GM10847 (cell line): ENCODE measurements around the gene FMNL2.

ENCODE experiments used
- POLR2A ChIP-seq: IDR thresholded peaks from 2 replicates; pipeline ENCODE4 v1.6.1; 2011; ENCODE audit not compliant: insufficient read length; ENCODE audit errors: extremely low read depth

FMNL2 gene

DNA sequence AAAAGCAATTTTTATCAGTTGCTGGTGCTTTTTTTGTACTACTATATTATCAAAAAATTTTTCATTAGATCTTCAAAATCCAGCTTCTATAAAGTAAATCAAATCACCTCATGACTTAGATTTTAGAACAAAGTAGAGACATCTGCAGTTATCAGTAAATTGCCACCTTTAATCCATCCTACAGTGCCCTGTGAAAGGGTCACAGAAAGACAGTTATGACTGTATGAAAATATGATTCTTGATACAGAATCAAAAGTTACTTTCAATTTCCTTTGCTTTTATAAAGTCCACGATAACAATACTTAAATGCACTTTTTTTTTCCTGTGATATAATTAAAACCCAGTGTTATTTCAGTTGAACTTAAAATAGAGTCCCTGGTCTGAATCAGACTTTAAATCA, 320.9 kb downstream of the FMNL2 start:
- TF ChIP-seq POLR2A, result no peak

DNA sequence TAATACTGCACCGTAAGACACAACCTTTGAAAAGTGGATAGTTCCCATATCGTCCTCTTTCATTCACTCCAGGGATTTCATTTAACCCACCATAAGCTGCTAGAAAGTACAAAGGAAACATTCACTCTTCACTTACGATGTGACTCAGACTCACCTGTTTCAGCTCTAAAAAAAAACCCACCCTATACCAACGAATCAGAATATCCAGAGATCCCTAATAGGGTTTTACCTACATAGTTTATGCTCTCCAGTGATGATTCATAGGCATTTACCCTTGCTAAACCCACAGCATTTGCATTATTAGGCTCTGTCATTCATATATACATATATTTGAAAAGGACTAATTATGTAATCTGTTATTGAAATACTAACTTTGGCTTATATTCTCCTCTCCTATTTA, 322.1 kb downstream of the FMNL2 start:
- TF ChIP-seq POLR2A, result no peak

DNA sequence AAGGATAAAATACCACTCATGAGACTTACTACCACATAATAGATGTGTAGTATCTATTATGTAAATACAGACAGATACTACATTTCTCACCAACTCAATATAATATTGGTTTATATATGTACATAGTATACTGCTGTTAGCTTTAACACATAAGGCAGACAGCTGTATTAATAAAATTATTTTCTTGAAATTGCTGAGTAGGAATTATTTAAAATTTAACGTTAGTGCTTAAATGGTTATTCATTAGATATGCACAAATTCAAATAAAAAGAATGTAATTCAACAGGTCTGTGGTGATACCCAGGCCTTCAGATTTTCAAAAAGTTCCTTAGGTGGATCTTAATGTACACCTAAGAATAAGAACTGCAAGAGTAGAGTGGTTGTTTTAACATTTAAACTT, 323.2 kb downstream of the FMNL2 start:
- TF ChIP-seq POLR2A, result no peak

DNA sequence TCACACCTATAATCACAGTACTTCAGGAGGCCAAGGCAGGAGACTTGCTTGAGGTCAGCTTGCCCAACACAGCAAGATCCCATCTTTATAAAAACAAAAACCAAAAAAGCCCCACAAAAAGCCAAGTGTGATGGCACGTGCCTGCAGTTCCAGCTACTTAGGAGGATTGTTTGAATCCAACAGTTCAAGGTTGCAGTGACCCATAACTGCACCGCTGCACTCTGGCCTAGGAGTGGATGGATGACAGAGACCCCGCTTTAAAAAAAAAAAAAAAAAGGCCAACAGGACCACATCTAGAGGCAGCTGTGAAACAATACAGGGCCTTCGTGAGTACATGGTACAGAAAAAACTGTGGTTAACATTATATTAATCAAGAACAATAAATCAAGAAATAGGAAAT, 326.1 kb downstream of the FMNL2 start:
- TF ChIP-seq POLR2A, result no peak

DNA sequence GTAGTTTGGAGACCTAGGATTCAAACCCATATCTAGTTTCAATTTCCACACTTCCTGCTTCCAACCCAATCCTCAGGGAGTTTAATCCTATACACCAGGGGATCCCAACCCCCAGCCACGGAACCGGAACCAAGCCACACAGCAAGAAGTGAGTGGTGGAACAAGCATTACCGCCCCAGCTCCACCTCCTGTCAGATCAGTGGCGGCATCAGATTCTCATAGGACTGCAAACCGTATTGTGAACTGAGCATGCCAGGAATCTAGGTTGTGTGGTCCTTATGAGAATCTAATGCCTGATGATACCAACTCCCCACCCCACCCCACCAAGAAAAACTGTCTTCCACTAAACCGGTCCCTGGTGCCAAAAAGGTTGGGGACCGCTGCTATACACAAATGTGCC, 329.8 kb downstream of the FMNL2 start:
- no peak for TF ChIP-seq POLR2A

DNA sequence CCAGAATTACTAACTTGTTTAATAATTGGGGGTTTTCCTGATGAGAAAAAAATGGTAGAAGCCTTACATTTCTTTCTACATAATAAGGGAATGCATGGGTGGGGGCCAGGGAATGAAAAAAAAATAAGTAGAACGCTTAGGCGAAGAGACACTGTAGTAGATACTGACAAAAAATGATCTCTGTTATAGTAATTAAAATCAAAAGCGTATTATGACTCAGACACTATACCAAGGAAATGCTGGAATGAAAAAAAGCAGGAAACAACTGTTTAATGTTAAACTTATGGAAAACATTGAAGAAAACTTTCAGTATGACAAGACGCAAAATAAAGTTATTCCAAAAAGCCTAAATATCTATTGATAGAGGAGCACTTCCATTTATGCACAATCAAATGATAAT, 339.4 kb downstream of the FMNL2 start:
- TF ChIP-seq POLR2A, result no peak

DNA sequence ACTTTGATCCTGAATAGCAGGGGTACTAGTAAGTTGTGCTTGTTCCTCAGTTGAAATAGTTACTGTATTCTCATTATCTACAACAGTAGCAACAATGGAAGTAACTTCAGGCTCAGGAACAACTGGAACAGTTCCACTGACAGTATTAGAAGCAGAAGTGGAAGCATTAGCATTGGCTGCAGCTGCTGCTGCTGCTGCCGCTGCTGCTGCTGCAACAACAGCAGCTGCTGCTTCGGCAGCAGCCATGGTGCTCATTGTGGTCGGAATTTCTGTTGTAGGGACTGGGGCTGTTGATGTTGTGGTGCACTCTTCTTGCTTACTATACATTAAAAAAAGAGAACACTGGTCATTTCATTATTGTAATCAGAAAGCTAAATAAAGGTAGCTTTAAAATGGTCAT, 341.5 kb downstream of the FMNL2 start:
- TF ChIP-seq POLR2A, result no peak

DNA sequence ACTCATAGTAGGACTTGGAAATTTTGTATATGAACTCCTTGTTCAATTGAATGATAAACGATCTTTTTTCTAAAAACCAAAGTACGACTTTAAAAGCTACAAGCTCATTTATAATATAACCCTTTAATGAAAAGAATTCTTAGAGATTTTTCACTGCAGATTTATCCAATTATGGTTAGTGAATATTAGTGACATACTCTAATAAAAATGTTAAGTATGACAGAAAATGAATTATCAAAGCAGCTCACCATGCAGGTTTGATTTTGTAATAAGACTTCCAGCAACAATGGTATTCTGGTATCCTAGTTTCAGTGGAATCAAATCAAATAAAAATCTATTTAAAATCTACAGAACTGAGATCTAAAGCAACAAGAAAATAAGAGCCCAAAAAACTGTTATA, 343.8 kb downstream of the FMNL2 start:
- no peak for TF ChIP-seq POLR2A

DNA sequence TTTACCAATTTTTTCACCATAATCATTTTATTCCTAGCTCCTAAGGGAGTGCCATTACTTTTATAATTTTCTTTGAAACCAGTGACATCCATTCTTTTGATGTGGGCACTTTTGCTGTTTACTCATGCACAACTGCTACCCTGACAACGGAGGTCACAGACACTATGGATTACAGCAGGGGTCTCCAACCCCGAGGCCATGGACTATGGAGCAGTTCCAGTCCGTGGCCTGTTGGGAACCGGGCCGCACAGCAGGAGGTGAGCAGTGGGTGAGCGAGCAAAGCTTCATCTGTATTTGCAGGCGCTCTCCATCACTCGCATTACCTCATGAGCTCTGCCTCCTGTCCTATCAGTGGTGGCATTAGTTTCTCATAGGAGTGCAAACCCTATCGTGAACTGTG, 347.7 kb downstream of the FMNL2 start:
- TF ChIP-seq POLR2A, result no peak

DNA sequence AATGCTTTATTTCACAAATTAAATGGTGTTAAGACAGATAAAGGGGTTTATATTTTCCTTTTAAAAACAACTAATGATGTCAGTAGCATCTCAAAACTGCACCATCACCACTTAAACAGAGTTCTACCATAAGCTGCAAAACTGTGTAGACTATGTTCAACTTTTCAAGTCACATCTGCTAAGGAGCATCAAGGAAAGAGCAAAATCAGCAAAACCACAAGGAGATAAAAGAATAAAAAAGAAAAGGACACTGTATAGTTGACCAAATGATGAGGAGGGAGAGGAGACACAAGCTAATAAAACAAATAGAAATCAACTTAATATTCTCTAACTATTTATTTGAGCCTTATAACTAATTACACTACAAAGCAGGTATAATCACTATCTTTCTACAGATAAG, 348.4 kb downstream of the FMNL2 start:
- no peak for TF ChIP-seq POLR2A

DNA sequence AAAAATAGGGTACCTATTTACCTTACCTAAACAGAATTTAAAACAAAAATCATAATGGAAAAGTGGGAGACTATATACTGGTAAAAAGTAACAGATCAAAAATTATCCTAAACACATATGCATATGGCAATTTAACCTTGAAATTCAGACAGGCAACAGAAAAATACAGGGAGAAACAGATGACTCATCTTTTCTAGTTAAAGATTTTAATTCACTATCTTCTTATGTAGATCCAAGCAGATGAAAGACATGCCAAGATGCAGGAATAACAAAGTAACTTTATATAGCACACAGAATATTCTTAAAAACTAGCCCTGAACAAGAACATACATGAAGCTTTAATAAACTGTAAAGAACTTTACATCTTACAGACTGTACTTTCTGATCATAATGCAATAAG, 351.3 kb downstream of the FMNL2 start:
- TF ChIP-seq POLR2A, result no peak

DNA sequence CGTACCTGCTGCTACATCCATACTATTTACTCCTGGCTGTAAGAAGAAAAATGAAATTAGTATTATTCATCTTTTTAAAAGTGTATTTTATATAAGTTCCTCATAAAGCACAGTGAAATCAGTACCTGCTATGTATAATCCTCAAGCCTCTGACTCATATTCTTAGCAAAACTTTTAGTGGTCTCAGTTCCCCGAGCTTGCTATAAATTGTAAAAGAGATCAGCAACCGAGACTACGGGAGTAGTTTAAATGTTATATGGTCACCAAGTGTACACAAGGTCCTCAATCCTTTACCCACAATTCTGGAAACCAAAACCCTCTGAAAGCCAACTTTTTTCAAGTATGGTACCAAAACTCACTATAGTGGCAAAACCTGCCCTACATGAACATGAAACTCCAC, 358.1 kb downstream of the FMNL2 start:
- no peak for TF ChIP-seq POLR2A

DNA sequence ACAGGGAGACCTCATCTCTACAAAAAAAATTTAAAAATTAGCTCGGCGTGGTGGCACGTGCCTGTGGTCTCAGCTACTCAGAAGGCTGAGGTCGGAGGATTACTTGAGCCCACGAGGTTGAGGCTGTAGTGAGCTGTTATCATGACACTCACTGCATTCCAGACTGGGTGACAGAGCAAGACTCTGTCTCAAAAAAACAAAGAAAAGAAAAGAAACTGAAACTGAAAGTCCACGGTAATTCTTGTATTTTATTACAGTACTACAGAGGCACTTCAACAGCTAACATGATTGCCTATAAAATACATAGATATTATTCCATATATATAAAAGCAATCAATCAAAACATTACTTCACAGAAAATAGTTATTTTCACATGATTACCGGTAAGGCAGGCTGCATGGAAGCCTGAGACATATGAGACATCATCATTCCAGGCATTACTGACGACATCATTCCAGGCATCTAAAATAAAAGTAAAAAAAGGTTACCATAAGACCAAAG, 359.2 kb downstream of the FMNL2 start:
- TF ChIP-seq POLR2A, result no peak

DNA sequence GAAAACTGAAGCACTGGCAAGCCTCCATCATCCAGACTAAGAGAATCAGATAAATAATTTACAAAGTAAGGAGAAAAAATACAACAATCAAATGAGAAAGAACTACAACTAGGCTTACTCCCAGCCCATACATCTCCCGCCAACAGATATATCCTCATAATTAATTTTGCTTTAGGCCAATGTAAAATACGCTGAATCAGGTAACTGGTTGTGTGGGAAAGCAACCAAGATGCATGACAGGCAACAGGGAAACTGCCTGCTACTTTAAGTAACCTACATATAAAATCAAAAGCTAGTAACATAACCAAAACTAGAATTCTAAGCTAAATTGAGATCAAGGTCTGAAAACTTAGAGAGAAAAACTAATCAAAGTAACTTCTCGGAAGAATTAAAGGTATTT, 360.8 kb downstream of the FMNL2 start:
- no peak for TF ChIP-seq POLR2A

DNA sequence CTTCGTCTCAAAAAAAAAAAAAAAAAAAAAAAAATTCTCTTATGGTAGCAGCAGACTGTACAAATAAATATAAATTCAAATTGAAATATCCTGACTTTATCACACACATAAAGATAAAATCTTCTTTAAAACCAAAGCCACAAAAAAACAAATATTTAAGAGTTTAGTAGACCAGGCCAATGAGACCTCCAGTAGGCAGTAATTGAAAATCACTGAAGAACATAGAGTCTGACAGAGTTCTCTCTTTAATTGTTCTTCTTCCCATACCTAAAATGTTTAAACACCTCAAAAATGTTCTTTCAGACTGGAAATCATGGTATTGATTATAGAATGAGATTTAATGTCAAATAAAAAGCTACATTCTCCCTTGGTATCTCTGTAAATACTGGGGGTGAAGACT, 361.5 kb downstream of the FMNL2 start:
- no peak for TF ChIP-seq POLR2A
